Activated naive CD4-positive, alpha-beta T cell treated with anti-CD3 and anti-CD28 coated beads for 36 hours (primary cell): ENCODE measurements around the gene DYNLRB2. TPM values are rescaled to one million over a fixed set of nuclear protein-coding genes. Genes with fewer than 3 reads are reported as not detected.
A peak's percentile ranks its signal among the peaks of the same experiment; 100 is the strongest.

Source experiments
- CTCF ChIA-PET: fragments of 350-600 bp; sonication (Branson Sonifier 250); formaldehyde crosslinking; loops from one replicate; lab custom pipeline; 2021; ENCODE audit warnings: antibody characterized with exemption; lab: Charles Lee
- DNase-seq: peaks from one replicate; pipeline ENCODE4 v3.0.0-alpha.2; 2020
- H3K27ac Mint-ChIP-seq: one replicate; pipeline ENCODE4 v1.8.0; 2021; ENCODE audit warnings: mild to moderate bottlenecking, mixed read lengths
- H3K27me3 Mint-ChIP-seq: one replicate; pipeline ENCODE4 v1.8.0; 2021; ENCODE audit warnings: low read depth, mixed read lengths
- H3K36me3 Mint-ChIP-seq: one replicate; pipeline ENCODE4 v1.8.0; 2021; ENCODE audit warnings: low read depth, mixed read lengths
- H3K4me1 Mint-ChIP-seq: one replicate; pipeline ENCODE4 v1.8.0; 2021; ENCODE audit warnings: low read depth, mixed read lengths
- H3K4me3 Mint-ChIP-seq: one replicate; pipeline ENCODE4 v1.8.0; 2021; ENCODE audit warnings: mild to moderate bottlenecking, moderate library complexity, mixed read lengths
- H3K9me3 Mint-ChIP-seq: one replicate; pipeline ENCODE4 v1.8.0; 2021; ENCODE audit warnings: mixed read lengths
- intact Hi-C: fragments of 100-400 bp; cut with micrococcal nuclease; formaldehyde crosslinking; loops from one replicate; pipeline ENCODE4 v1.15.1; 2023
- total RNA-seq, 2 experiments: library from RNA; stranded (reverse); gene quantifications; one replicate each; pipeline ENCODE4 v1.2.3, GENCODE V29; 2021

DYNLRB2 gene
- total RNA-seq, 2 experiments from 2014 or later, result not detected

DNA sequence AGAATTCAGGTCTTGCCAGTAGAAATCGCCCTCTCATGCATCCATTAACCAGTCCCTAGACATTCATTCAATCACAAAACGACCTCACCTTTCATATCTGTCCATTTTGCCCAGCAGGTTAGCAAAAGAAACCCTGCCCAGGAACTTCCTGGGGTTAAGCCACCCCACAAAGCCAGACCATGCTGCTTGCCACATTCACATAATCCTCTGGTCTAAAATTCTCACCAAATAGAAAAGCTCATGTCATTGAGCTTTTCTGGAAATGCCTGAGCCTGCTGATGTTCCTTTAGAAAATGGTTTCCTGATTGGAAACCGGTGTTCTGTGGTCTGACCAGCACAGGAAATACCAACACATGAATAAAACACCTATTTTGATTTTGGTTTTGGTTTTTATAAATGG, 21.6 kb upstream of the DYNLRB2 start:
- Mint-ChIP-seq H3K36me3 (no peaks in the 10 kb centered on the region), H3K4me3 (no peak overlapping the region), H3K27me3 (peaks cover 13% of the 10 kb centered on the region), H3K4me1 (peaks cover 21% of the 10 kb centered on the region), H3K27ac (peak overlapping the region; percentile 28), H3K9me3 (no peaks in the 10 kb centered on the region)
- intact Hi-C loops, result loop anchor here (2.0 to 10.0 kb wide), 3 partner anchors 486 to 1247 kb away; partner anchors contain the start of genes CENPN, CMC2 and MAF
- CTCF ChIA-PET, result interaction anchor here (2.6 kb wide), 1 partner anchor 8 kb away, joined by 15 read pairs; no protein-coding TSS in a partner anchor
- peak; percentile 31 for DNase-seq

- intact Hi-C loops, result loop anchor here (5.0 to 10.0 kb wide), 4 partner anchors 161 to 1209 kb away; no protein-coding TSS in a partner anchor
- DNase-seq, result no peak
- H3K27ac Mint-ChIP-seq, result no peak overlapping the region
- H3K4me3 Mint-ChIP-seq, result no peak overlapping the region
- H3K4me1 Mint-ChIP-seq, result no peaks in the 10 kb centered on the region
- CTCF ChIA-PET, result interaction anchor here (0.7 to 4.1 kb wide), 10 partner anchors 12 to 348 kb away, joined by 3 to 65 read pairs (median 4); no protein-coding TSS in a partner anchor
- no peaks in the 10 kb centered on the region for H3K27me3 Mint-ChIP-seq
- H3K36me3 Mint-ChIP-seq, result no peaks in the 10 kb centered on the region
- H3K9me3 Mint-ChIP-seq, result no peaks in the 10 kb centered on the region
Observed at GRCh38 chr16:80525420-80525819, 15.4 kb upstream of the DYNLRB2 start.

DNA sequence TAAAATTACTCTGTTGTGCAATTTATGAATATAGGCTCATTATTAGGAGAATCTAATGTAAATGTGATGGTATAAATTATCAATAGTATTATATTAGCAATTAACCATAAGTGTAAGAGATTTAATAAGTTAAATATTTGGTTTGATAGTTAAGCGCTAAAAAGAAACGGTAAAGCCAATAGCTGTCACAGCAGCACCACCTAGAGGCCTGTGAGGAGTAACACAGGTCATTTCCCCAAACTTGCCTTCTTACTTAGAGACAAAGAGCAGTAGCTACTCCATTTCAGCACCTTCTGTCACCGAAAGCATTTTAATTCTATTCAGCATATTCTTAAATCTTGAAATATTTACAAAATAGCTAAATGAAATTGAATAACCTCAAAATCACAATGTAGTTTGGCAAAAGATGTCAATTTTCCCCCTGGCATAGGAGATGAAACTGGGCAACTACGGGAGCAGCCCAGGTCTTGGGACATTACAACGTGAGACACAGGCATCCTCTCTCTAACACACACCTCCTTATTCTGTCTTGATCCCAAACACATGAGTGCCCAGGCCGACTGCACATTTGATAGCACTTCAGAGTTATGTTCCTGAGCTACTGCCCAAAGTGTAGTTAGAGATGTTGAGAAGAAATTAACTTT, 14.3 kb upstream of the DYNLRB2 start:
- CTCF ChIA-PET, result interaction anchor here (0.6 to 4.1 kb wide), 57 partner anchors 8 to 1243 kb away, joined by 3 to 65 read pairs (median 4); no protein-coding TSS in a partner anchor
- H3K27me3 Mint-ChIP-seq, result no peaks in the 10 kb centered on the region
- no peaks in the 10 kb centered on the region for H3K36me3 Mint-ChIP-seq
- intact Hi-C loops, result loop anchor here (1.0 to 10.0 kb wide), 8 partner anchors 60 to 1208 kb away; no protein-coding TSS in a partner anchor
- no peak overlapping the region for H3K27ac Mint-ChIP-seq
- no peak overlapping the region for H3K4me3 Mint-ChIP-seq
- no peaks in the 10 kb centered on the region for H3K9me3 Mint-ChIP-seq
- DNase-seq, result peak; percentile 74
- no peaks in the 10 kb centered on the region for H3K4me1 Mint-ChIP-seq

DNA sequence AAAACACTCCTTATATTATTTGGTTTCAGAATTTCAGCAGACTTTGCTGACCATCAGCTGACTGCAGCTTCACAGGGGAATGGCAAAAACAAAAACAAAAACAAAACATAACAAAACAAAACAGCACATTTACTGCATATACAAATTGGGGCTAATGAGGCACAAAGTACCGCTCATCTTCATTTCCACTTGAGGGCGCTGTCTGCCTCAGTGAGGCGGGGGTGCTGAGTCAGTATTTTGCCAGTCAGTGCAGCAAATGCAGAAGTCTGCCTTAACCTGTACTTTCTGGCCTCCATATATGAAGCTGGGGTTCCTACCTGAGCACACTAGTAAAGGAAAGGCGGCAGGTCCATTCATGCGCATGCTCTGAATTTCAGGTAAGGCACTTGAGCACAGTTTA, 13.5 kb upstream of the DYNLRB2 start:
- CTCF ChIA-PET, result interaction anchor here (0.6 to 4.1 kb wide), 50 partner anchors 8 to 1244 kb away, joined by 3 to 65 read pairs (median 4); no protein-coding TSS in a partner anchor
- H3K36me3 Mint-ChIP-seq, result no peaks in the 10 kb centered on the region

GRCh38 chr16:80530479-80530878, 10.3 kb upstream of the DYNLRB2 start:
- no peak overlapping the region for H3K4me3 Mint-ChIP-seq
- DNase-seq, result no peak
- H3K9me3 Mint-ChIP-seq, result no peaks in the 10 kb centered on the region
- H3K27ac Mint-ChIP-seq, result no peak overlapping the region
- H3K4me1 Mint-ChIP-seq, result no peaks in the 10 kb centered on the region
- CTCF ChIA-PET, result interaction anchor here (0.5 kb wide), 1 partner anchor 30 kb away, joined by 4 read pairs; no protein-coding TSS in a partner anchor
- H3K27me3 Mint-ChIP-seq, result no peaks in the 10 kb centered on the region
- H3K36me3 Mint-ChIP-seq, result no peaks in the 10 kb centered on the region
- intact Hi-C loops, result no loop called here

More for the DNA sequence above, 13.5 kb upstream of the DYNLRB2 start:
- Mint-ChIP-seq H3K9me3 (no peaks in the 10 kb centered on the region), H3K4me1 (no peaks in the 10 kb centered on the region), H3K4me3 (no peak overlapping the region), H3K27me3 (no peaks in the 10 kb centered on the region), H3K27ac (no peak overlapping the region)
- intact Hi-C loops, result loop anchor here (1.0 to 10.0 kb wide), 7 partner anchors 162 to 1208 kb away; no protein-coding TSS in a partner anchor
- peak; percentile 81 for DNase-seq

- Mint-ChIP-seq H3K9me3 (no peaks in the 10 kb centered on the region), H3K27me3 (no peaks in the 10 kb centered on the region), H3K4me3 (no peak overlapping the region), H3K4me1 (peaks cover 14% of the 10 kb centered on the region), H3K27ac (no peak overlapping the region), H3K36me3 (peaks cover 5% of the 10 kb centered on the region)
- CTCF ChIA-PET, result interaction anchor here (1.2 to 1.3 kb wide), 2 partner anchors 9 to 44 kb away, joined by 4 read pairs; no protein-coding TSS in a partner anchor
- intact Hi-C loops, result no loop called here
- DNase-seq, result peak; percentile 12
Observed at GRCh38 chr16:80536238-80536637, 4.6 kb upstream of the DYNLRB2 start.

DNA sequence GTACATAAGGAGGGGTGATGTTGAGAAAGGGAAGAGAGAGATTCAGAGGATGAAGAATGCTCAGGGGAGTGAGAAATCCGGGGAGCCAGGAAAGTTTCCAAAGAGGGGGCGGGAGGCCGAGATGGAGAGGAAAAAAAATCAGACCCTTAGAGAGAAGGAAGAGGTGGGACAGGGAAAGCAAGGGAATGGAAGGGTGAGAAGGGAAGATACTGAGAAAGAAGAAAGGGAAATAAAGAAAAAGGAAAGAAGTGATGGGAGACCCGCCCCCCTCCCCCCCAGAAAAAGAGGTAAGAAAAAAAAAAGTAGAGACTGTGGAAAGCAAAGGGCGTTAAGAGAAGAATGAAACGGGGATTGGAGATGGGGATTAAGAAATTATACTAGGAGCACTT, 507 bp downstream of the DYNLRB2 start:
- H3K27me3 Mint-ChIP-seq, result no peaks in the 10 kb centered on the region
- CTCF ChIA-PET, result interaction anchor here (0.8 kb wide), 1 partner anchor 14 kb away, joined by 3 read pairs; no protein-coding TSS in a partner anchor
- intact Hi-C loops, result loop anchor here (5.0 kb wide), 3 partner anchors 116 to 771 kb away; partner anchors contain the start of gene GAN
- peaks cover 16% of the 10 kb centered on the region for H3K4me1 Mint-ChIP-seq
- peak overlapping the region; percentile 95 for H3K4me3 Mint-ChIP-seq
- H3K9me3 Mint-ChIP-seq, result no peaks in the 10 kb centered on the region
- no peak for DNase-seq
- no peak overlapping the region for H3K27ac Mint-ChIP-seq
- H3K36me3 Mint-ChIP-seq, result peaks cover 5% of the 10 kb centered on the region

- no peak overlapping the region for H3K4me3 Mint-ChIP-seq
- CTCF ChIA-PET, result interaction anchor here (1.0 to 1.4 kb wide), 4 partner anchors 16 to 77 kb away, joined by 3 to 6 read pairs (median 4); no protein-coding TSS in a partner anchor
- peaks cover 5% of the 10 kb centered on the region for H3K36me3 Mint-ChIP-seq
- intact Hi-C loops, result loop anchor here (5.0 kb wide), 3 partner anchors 114 to 769 kb away; partner anchors contain the start of gene GAN
- no peak for DNase-seq
- H3K4me1 Mint-ChIP-seq, result peaks cover 13% of the 10 kb centered on the region
- no peaks in the 10 kb centered on the region for H3K27me3 Mint-ChIP-seq
- no peaks in the 10 kb centered on the region for H3K9me3 Mint-ChIP-seq
- H3K27ac Mint-ChIP-seq, result no peak overlapping the region
Observed at GRCh38 chr16:80543162-80543561, 2.4 kb downstream of the DYNLRB2 start.

DNA sequence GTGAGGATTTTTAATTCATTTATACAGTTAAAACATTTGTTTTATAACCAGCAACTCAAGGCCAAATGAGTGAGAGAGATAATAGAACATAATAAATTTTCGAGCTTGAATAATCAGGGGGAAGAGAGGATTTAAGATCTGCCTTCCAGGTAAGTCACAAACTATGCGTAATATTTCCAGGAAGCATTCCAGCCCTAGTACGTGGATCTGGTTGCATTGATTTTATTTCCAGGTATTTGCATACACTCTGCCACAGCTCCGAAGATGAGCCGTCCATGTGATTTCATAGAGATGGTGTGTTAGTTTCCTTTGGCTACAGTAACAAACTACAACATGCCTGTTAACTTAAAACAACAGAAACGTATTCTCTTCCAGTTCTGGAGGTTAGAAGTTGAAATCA, 3.5 kb downstream of the DYNLRB2 start:
- Mint-ChIP-seq H3K27me3 (no peaks in the 10 kb centered on the region), H3K4me1 (peaks cover 13% of the 10 kb centered on the region), H3K4me3 (no peak overlapping the region), H3K27ac (no peak overlapping the region), H3K9me3 (no peaks in the 10 kb centered on the region), H3K36me3 (peaks cover 5% of the 10 kb centered on the region)
- DNase-seq, result no peak
- intact Hi-C loops, result loop anchor here (5.0 kb wide), 3 partner anchors 113 to 768 kb away; partner anchors contain the start of gene GAN
- CTCF ChIA-PET, result no interaction called here

GRCh38 chr16:80546249-80546648, 5.5 kb downstream of the DYNLRB2 start:
- Mint-ChIP-seq H3K4me3 (no peak overlapping the region), H3K27ac (no peak overlapping the region), H3K27me3 (no peaks in the 10 kb centered on the region), H3K36me3 (no peaks in the 10 kb centered on the region), H3K4me1 (peaks cover 2% of the 10 kb centered on the region), H3K9me3 (no peaks in the 10 kb centered on the region)
- intact Hi-C loops, result no loop called here
- no peak for DNase-seq
- CTCF ChIA-PET, result interaction anchor here (0.6 kb wide), 1 partner anchor 19 kb away, joined by 3 read pairs; no protein-coding TSS in a partner anchor

DNA sequence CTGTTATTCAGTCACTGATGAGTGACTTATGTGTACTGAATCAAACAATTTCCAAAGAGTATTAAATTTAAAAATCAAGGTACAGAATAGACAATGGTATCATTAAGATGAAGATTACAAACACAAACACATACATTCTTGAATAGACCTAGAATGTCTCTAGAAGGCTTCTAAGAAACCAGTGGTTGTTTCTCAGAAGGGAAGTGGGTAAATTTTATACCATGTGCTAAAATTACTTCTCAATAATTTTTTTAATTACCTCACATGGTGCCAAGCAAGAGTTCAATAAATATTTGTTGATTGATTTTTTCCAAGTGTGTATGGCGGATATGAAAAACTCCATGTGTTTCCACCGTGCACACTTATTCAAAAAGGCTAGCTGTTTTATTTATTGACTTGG, 6.4 kb downstream of the DYNLRB2 start:
- Mint-ChIP-seq H3K36me3 (no peaks in the 10 kb centered on the region), H3K27me3 (no peaks in the 10 kb centered on the region), H3K4me3 (no peak overlapping the region), H3K4me1 (no peaks in the 10 kb centered on the region), H3K9me3 (no peaks in the 10 kb centered on the region), H3K27ac (no peak overlapping the region)
- CTCF ChIA-PET, result no interaction called here
- no peak for DNase-seq
- intact Hi-C loops, result no loop called here

- no peak overlapping the region for H3K4me3 Mint-ChIP-seq
- H3K9me3 Mint-ChIP-seq, result no peaks in the 10 kb centered on the region
- H3K27me3 Mint-ChIP-seq, result no peaks in the 10 kb centered on the region
- CTCF ChIA-PET, result no interaction called here
- H3K36me3 Mint-ChIP-seq, result no peaks in the 10 kb centered on the region
- peaks cover 3% of the 10 kb centered on the region for H3K4me1 Mint-ChIP-seq
- intact Hi-C loops, result no loop called here
- H3K27ac Mint-ChIP-seq, result no peak overlapping the region
- no peak for DNase-seq
Observed at GRCh38 chr16:80552277-80552676, 11.5 kb downstream of the DYNLRB2 start.
